GM19023 (cell line): ENCODE data around the gene RPS23.
A peak's percentile ranks its signal among the peaks of the same experiment; 100 is the strongest.

Experiments
- ATAC-seq: cut with Tn5 transposase; IDR thresholded peaks from one replicate; pipeline ENCODE4 v1.9.1; 2021; ENCODE audit warnings: mild to moderate bottlenecking, moderate library complexity; ENCODE audit not compliant: unreplicated experiment

Gene RPS23

DNA sequence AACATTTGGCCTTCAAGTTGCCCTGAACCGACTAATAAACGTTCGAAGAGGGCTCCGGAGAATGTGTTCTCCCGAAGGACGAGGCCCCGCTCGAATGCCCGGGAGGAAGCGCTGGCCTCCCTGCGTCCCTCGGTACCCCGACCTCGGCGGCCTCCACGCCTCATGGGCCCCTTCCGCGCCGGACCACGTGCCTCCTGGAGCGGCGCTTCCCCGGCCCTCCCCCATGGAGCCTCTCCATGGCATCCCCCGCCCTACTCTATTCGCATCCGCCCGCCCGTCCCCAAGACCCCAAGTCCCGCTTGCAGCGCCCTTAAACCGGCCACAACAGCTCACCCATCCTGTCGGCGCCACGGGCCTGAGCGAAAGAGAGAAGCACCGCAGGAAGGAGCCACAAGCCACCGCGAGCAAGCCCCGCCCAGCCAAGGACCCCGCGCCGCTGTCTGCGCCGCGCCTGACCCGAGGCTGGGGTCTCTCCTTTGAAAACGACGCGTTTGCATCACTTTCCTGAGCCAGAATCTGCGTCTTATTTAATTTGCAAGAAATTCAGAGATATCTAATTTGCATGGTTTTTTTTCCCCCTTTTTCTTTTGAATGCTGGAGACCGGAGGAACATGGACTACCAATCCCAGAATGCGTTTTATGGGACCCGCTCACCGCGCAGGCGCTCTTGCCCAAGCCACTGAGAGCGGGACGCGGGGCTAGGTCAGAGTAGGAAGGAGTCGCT is at the start of gene RPS23:
RPS23 (minus strand) TSS at position 368 of the 724 bp plus-strand sequence; CDS start at position 337, 31 bp downstream.
- ATAC-seq, result peak; percentile 94

DNA sequence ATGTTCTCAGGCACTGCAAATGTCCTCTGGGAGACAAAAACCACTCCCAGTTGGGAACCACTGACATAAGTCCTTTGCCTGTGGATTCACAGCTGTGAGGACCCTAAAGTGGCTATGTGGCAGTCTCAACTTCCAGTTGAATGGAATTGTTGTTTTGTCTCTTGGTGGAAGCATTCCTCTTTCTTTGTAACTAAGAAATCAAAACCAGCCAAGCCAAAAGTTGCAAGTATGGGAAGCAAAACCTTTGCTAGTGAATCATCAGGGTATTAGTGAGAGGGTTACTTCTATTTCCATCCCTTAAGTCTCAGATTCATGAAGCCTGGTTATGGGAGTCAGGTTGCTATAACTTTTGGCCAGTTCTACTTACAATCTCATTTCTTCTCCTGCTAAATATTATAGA is 49.8 kb upstream of the RPS23 start:
- ATAC-seq, result no peak

DNA sequence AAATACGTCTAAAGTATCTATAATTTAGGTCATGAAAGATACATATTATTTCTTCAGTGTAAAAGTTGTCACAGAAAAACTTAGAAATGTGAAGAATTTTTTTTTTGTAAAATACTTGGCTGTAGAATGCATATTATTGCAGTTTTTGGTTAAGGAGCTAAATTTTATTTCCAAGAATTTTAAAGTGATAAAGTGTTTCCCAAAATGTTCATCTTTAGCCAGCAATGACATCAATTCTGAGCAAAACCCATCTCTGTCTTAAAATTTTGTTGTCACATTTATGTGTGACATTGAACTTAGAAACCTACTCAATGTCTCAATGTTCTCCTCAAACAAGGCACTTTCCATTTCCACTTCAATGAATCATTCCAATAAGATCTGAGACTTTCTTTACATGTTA is 47.8 kb upstream of the RPS23 start:
- no peak for ATAC-seq

GRCh38 chr5:82325155-82325554 is 47.0 kb upstream of the RPS23 start:
- ATAC-seq, result no peak

DNA sequence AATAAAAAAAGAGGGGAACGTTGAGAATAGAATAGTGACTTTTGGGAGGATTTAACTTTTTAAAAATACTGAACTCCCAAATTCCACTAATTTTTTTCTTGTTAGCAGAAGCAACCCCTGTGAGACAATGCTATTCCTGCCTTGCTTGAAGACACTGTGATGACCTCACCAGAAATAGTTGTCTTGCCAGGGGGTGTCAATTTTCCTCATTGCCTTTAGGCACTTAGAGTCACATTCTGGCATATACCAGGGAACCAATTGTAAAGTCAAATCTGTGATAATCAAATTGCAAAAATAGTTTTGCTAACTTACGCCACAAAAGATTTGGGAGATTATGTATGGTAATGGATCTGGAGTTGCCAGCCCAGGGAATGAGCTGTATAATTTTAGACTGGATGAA is 42.8 kb upstream of the RPS23 start:
- no peak for ATAC-seq

GRCh38 chr5:82319651-82320376 is 41.7 kb upstream of the RPS23 start:
- no peak for ATAC-seq

DNA sequence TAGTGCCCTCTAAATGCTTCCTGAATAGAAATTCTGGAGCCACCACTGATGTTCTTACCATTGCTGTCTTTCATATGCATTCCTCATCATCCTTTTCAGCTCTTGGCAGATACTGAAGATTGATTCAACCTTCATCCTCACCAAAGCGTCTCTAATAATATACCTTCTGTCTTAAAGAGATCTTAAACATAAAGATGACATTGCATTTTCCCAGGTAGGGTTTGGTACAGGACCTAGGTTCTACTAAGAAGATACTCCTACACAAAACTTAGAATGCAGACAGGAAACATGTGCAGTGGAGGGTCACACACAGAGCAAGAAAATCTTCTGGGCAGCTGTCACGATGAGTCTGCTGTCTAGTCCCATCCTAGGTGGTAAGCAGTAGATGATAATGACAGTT is 41.0 kb upstream of the RPS23 start:
- no peak for ATAC-seq

GRCh38 chr5:82314964-82315758 is 37.0 kb upstream of the RPS23 start:
- no peak for ATAC-seq

- no peak for ATAC-seq
These were observed 34.9 kb upstream of the RPS23 start for GRCh38 chr5:82313016-82313415.

- no peak for ATAC-seq
These were observed 34.3 kb upstream of the RPS23 start for GRCh38 chr5:82312373-82312856.

DNA sequence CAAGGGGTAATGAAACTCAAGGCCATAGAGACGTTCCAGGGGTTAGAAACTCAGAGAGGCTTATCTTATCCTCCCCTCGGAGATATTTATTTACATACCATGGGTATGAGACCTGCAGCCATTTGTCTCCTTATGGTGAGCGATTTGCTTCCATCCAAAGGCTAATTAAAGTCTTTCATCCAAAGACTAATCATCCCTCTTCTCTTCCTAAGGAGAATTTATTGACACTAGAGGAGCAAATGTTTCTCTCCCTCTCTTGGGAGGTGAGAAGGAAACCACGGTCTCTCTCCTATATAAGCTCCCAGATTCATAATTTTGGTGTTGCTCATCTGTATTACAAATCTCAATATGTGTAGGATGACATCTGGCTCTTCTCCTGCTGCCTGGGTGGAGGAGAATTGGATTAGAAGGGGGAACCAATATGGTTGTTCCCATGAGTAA is 31.0 kb upstream of the RPS23 start:
- no peak for ATAC-seq

- no peak for ATAC-seq
These were observed 30.3 kb upstream of the RPS23 start for GRCh38 chr5:82308416-82308815.

GRCh38 chr5:82307451-82307850 is 29.3 kb upstream of the RPS23 start:
- ATAC-seq, result no peak

DNA sequence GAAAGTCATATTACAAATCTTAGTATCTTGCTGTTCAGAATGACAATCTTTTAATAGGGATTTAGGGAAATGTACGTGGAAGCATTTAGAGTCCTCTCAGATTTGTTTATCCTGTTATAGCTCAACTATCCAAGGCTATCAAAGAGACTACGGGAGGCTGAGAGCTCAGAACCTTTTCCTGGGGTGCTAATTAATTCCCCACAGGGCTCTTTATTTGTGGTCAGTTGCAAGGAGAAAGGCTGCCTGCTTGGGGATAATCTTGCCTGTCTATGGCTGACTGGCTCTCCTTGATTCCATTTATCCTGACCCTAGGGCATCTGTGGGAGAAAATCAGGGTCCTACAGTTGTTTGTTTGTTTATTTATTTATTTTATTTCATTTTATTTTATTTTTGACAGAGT is 28.0 kb upstream of the RPS23 start:
- ATAC-seq, result no peak

DNA sequence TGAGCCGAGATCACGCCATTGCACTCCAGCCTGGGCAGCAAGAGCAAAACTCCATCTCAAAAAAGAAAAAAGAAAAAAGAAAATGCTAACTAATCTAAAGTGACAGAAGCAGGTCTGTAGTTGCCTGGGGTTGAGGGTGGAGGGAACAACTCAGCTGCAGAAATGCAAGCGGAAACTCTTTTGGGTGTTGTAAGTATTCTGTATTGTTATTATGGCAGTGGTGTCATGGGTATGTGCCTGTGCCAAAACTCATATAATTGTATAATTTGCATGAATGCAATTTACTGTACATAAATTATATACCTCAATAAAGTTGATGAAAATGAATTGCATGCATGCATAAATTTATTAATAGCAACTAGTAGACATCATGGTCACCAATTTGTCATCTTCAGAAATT is 23.0 kb upstream of the RPS23 start:
- ATAC-seq, result no peak

- no peak for ATAC-seq
These were observed 20.5 kb upstream of the RPS23 start for GRCh38 chr5:82298668-82299067.

DNA sequence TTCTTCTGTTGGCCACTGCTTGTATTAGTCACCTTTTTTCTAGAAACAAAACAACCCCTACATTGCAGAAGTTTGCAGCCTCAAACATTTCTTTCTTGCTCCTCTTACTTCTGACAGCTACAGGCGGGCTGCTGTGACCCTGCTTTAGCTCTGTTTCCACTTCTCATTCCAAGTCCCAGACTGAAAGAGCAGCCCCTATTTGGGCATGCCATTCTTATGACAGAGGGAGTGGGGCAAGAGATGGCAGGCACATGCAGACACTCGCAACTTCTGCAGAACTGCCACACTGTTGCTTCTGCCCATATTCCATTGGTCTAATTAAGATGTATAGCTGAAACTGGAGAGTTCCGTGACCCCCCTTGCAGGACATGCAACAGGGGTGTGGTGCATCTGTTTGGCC is 19.6 kb upstream of the RPS23 start:
- no peak for ATAC-seq

DNA sequence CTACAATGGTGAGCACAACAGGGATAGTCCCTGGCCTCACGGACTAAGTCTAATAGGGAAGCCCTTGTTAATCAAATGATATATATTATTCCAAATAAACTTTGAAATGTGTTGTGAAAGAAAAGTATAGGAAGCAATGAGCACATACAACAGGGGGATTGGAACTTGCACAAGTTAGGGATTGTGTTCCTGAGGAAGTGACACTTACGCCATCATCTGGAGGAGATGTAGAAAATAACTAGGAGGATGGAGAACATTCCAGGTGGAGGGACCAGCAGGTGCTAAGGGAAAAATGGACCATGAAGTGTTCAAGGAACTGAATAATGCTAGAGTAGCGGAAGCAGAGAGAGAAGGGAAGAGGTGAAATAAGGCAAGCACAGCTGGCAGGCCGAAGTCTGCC is 18.8 kb upstream of the RPS23 start:
- no peak for ATAC-seq

DNA sequence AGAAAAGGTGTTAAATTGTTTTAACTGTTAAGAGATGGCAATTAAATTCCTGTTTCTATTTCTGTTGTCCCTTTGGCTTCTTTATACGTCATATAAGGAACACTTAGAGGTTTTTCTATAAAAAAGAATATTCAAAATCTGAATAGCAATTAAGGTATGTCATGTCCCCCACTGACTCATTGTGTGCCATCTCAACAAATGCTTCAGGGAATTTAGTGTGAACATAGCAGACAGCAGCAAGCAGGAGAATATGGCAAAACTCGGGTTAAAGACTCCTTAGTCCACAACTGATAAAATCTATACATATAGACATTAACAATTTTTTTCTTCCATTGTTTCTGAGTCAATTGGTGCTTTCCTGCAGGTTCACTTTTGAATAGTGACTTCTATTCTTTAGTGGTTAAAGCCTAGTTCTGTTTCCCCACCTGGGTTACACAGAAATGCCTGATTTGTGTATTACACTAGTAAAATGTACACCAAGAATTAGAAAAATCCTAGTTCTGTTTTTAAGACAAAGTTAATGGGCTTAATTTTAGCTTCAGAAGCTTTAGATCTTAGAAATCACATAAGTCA is 17.9 kb upstream of the RPS23 start:
- no peak for ATAC-seq

GRCh38 chr5:82295144-82295543 is 17.0 kb upstream of the RPS23 start:
- no peak for ATAC-seq

DNA sequence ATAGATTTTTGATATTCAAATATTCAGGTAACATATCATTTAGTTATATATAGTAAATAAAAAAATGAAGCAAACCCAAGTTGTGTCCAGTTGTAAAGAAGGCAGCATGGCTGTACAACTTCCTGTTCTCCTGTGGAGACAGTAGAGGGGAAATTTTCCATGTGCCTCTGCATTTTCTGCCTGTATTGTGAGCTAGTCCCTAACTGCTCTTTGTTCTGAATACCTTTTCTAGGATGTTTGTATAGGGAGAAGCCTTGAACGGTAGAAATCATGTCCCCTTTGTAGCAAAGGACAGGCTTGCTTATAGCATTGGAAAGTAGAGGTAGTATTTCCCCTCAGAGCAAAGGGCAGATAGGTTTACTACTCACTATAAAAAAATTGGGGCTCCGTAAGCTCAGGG is 13.3 kb upstream of the RPS23 start:
- no peak for ATAC-seq
